MG63 (cell line): ENCODE measurements around the gene PARN. TPM values are rescaled to one million over a fixed set of nuclear protein-coding genes. Genes with fewer than 3 reads are reported as not detected.
A peak's percentile ranks its signal among the peaks of the same experiment; 100 is the strongest.

Experiments
- DNase-seq: peaks from one replicate; pipeline ENCODE4 v3.0.0-alpha.2; 2020
- H3K27me3 ChIP-seq: fragments of 250-450 bp; sonication (Bioruptor Pico); 2 replicates; pipeline ENCODE4 v1.5.1; 2020; ENCODE audit warnings: mild to moderate bottlenecking, moderate library complexity
- H3K36me3 ChIP-seq: fragments of 250-450 bp; sonication (Bioruptor Pico); 2 replicates; pipeline ENCODE4 v1.5.1; 2020; ENCODE audit warnings: mild to moderate bottlenecking, moderate library complexity
- H3K4me3 ChIP-seq: fragments of 250-450 bp; sonication (Bioruptor Pico); 2 replicates; pipeline ENCODE4 v1.5.1; 2020; ENCODE audit warnings: mild to moderate bottlenecking, moderate library complexity
- H3K9me3 ChIP-seq: fragments of 250-450 bp; sonication (Bioruptor Pico); 2 replicates; pipeline ENCODE4 v1.5.1; 2020; ENCODE audit warnings: mild to moderate bottlenecking, moderate library complexity
- total RNA-seq: library from RNA; depleted of rRNA; stranded (reverse); fragments of >200 nt; shearing (Covaris generic); gene quantifications from 2 replicates; pipeline ENCODE4 v1.2.3, GENCODE V29; 2014; ENCODE audit warnings: low replicate concordance

Gene PARN
- total RNA-seq, 1 experiment from 2014 or later = 44.3 TPM

DNA sequence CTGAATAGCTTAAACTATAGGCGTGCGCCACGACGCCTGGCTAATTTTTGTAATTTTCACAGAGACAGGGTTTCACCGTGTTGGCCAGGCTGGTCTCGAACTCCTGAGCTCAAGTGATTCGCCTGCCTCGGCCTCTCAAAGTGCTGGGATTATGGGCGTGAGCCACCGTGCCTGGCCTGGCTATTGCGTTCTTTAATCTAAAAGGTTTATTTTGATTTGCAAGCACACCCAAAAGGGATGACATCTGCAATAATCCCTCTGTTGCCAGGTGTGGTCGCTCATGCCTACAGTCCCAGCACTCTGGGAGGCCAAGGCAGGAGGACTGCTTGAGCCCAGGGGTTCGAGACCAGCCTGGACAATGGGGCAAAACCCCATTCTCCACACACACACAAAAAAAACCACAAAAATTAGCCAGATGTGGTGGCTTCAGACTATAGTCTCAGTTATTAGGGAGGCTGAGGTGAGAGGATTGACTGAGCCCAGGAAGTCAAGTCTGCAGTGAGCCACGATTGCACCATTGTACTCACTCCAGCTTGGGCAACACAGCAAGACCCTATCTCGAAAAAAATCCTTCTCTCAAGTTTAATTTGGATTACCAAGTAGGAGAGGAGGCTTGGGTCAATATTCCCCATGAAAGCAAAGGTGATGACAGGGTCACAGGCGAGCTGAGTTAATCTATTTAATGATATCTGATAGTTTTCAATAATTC is 144.1 kb downstream of the PARN start:
- no peak for DNase-seq
- Histone ChIP-seq H3K9me3 (peaks cover 3% of the 10 kb centered on the region; the same call in 1 of the 2 replicates), H3K36me3 (peaks cover 11% of the 10 kb centered on the region), H3K4me3 (no peak overlapping the region), H3K27me3 (no peaks in the 10 kb centered on the region)

DNA sequence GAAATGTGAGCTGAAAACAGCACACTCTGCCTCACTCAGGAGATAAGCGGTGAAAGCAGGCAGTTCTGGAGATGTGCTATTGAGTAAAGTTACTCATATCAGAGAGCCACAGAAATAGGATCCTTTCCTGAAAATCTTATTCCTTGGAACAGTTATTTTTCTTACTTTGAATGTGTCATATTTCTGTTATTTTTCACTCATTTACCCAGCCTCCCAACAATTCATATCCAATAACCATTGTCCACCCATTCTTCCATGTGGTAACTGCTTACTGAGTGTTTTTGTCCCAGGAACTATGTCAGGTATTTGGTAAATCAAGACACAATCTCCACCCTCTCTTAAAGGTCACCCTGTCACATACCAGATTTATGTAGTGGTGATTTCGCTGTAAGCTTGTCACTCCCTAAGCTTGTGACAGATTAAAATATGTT is 144.9 kb downstream of the PARN start:
- no peak for DNase-seq
- H3K27me3 ChIP-seq = no peaks in the 10 kb centered on the region

DNA sequence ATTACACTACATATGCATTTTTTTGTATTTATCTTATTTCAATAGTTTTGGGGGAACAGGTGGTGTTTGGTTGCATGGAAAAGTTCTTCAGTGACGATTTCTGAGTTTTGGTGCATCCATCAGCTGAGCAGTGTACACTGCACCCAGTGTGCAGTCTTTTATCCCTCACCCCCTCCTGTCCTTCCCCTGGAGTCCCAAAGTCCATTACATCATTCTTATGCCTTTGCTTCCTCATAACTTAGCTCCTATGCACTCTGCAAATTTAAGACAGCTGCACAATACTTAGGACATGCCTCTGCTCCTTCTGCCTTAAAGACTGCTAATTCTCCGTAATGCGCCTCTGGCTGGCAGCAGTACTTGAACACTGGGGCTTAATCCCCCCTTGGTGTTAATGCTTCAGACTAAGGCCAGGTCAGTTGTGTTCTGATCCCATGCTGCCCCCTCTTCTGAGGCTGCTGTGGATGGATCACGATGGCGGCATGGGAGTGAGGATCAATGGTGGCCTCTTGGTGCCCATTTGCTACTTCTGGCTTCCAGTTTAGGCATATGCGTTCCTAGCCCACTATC is 146.2 kb downstream of the PARN start:
- H3K27me3 ChIP-seq = no peaks in the 10 kb centered on the region
- peaks cover 29% of the 10 kb centered on the region for H3K36me3 ChIP-seq
- DNase-seq = no peak
- H3K4me3 ChIP-seq = no peak overlapping the region
- H3K9me3 ChIP-seq = peaks cover 7% of the 10 kb centered on the region; the same call in 1 of the 2 replicates

More for the DNA sequence above, 144.9 kb downstream of the PARN start:
- H3K36me3 ChIP-seq = peaks cover 17% of the 10 kb centered on the region
- no peak overlapping the region for H3K4me3 ChIP-seq
- peaks cover 4% of the 10 kb centered on the region; the same call in 1 of the 2 replicates for H3K9me3 ChIP-seq

DNA sequence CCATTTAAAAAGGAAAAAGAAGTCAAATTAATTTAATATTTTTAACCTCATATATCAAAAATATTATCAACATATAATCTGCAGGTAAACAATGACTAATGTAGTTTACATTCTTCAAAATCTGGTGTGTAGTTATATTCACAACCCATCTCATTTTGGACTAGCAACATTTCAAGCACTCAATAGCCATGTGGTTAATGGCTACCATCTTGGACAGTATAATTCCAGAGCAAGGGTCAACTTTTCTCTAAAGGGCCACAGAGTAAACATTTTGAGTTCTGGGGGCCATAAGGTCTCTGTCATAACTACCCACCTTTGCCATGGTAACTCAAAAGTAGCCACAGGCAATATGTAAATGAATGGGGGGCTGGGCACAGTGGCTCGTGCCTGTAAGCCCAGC is 153.9 kb downstream of the PARN start:
- Histone ChIP-seq H3K27me3 (no peaks in the 10 kb centered on the region), H3K9me3 (peaks cover 13% of the 10 kb centered on the region), H3K36me3 (peaks cover 27% of the 10 kb centered on the region), H3K4me3 (no peak overlapping the region)
- DNase-seq = no peak

DNA sequence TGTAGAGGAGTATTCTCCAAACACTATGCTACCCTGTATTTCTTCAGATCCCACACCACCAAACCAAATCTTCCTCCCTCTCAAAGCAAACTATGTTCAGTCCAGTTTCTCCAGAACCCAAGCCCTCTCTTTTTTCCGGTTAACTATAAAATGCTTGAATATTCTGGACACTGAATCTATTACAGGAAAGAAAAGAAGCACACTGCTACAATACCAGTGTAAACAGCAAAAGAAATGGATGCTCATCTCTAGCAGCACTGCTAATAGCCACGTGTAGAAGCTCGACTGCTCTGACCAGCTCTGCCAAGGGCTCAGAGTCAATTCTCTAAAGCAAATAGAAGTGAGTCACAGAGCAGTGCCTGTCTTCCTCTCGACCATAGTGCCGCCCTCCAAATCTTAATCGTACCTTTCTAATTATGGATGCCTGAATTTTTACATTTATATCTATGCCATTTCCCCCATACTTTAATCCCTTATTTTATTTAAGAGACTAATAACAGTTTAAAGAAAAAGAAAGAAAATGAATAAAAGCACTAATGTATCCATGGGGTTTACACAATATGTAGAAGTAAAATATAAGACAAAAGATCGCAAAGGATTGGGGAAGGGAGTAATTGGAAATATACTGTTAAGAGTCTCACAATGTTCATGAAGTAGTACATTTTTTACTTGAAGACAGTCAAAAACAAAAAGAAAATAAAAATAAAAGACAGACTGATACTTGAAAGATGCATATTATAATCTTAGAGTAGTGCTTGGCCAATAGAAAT is 154.5 kb downstream of the PARN start:
- H3K4me3 ChIP-seq = no peak overlapping the region
- H3K36me3 ChIP-seq = peaks cover 22% of the 10 kb centered on the region
- DNase-seq = peak; percentile 62
- H3K27me3 ChIP-seq = no peaks in the 10 kb centered on the region
- H3K9me3 ChIP-seq = peaks cover 10% of the 10 kb centered on the region

DNA sequence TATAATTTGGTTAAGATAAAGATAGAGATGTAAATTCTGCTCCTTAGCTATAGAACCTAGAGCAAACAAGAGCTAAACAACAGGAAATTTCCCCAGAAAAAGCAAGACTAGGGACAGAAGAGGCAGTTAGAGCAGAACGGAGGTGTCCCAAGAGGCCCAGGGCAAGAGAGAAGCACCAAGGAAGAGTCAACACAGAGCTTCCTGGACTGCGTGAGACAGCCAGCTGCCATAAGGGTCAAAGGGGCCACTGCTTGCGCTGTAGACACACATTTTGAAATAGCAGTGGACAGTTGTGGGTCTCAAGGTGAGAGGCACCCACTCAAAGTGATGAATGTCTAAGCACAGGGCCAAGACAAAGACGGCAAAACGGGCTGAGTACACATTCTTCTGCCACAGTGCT is 156.6 kb downstream of the PARN start:
- Histone ChIP-seq H3K9me3 (peaks cover 2% of the 10 kb centered on the region; the same call in 1 of the 2 replicates), H3K36me3 (peaks cover 3% of the 10 kb centered on the region; the same call in 1 of the 2 replicates), H3K4me3 (no peak overlapping the region), H3K27me3 (no peaks in the 10 kb centered on the region)
- no peak for DNase-seq

DNA sequence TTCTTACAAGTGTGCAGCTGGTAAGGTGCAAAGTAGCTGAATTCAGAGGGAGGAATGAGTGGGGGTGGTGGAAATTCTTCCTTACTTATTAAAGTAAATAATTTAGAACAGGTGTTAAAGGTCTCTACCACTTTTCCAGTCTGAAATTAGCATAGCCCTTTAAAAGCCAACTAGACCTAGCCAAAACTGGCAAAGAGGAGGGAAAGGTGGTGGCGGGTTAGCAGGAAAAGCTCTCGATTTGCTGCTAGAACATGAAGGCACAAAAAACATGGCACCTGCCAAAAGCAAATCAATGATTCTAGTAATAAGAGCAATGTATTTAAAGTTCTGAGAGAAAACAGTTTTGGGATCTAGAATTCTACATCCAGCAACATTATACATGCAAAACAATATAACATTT is 157.7 kb downstream of the PARN start:
- no peaks in the 10 kb centered on the region for H3K27me3 ChIP-seq
- no peak overlapping the region for H3K4me3 ChIP-seq

DNA sequence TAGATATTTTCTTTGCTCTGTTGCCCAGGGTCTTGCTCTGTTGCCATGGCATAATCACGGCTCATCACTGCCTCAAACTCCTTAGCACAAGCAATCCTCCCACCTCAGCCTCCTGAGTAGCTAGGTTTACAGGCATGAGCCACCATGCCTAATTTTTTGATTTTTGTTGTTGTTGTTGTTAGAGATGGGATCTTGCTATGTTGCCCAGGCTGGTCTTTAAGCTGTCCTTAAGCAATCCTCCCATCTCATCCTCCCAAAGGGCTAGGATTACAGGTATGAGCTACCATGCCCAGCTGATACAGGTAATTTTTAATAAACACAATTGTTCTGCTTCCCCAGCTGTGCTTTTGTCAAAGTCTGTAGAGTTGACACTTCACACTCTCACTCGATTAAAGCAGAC is 159.3 kb downstream of the PARN start:
- no peak overlapping the region for H3K4me3 ChIP-seq
- peaks cover under 1% of the 10 kb centered on the region; the same call in 1 of the 2 replicates for H3K36me3 ChIP-seq
- H3K27me3 ChIP-seq = no peaks in the 10 kb centered on the region
- H3K9me3 ChIP-seq = no peaks in the 10 kb centered on the region; the same call in 1 of the 2 replicates
- DNase-seq = no peak

More for the DNA sequence above, 157.7 kb downstream of the PARN start:
- no peak for DNase-seq
- Histone ChIP-seq H3K36me3 (no peaks in the 10 kb centered on the region; the same call in 1 of the 2 replicates), H3K9me3 (no peaks in the 10 kb centered on the region; the same call in 1 of the 2 replicates)

DNA sequence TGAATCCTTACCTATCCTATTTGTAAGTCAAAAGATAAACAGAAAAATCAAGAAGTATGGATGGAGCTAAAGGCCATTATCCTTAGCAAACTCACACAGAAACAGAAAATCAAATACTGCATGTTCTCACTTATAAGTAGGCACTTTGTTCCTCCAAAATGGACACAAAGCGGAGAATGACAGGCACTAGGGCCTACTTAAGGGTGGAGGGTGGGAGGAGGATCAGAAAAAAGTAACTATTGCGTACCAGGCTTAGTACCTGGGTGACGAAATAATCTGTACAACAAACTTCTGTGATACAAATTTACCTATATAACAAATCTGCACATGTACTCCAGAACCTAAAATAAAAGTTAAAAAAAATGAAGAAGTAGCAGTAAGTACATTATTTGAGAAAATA is 164.3 kb downstream of the PARN start:
- no peak for DNase-seq
- Histone ChIP-seq H3K9me3 (peaks cover 26% of the 10 kb centered on the region), H3K4me3 (no peak overlapping the region), H3K36me3 (peaks cover 23% of the 10 kb centered on the region), H3K27me3 (no peaks in the 10 kb centered on the region)

DNA sequence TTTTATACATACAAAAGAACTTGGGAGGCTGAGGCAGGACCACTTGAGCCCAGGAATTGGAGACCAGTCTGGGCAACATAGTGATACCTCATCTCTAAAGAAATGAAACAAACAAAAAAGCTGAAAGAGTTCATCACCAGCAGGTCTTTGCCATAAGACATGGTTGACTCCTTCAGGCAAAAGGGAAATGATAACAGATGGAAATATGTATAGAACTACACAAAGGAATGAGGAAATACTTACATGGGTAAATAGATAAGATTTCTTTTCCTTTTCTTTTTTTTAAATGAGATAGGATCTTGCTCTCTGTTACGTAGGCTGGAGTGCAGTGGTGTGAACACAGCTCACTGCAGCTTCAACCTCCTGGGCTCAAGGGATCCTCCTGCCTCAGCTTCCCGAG is 165.3 kb downstream of the PARN start:
- no peaks in the 10 kb centered on the region for H3K27me3 ChIP-seq
- peaks cover 26% of the 10 kb centered on the region for H3K9me3 ChIP-seq
- peaks cover 26% of the 10 kb centered on the region for H3K36me3 ChIP-seq
- H3K4me3 ChIP-seq = no peak overlapping the region
- no peak for DNase-seq

DNA sequence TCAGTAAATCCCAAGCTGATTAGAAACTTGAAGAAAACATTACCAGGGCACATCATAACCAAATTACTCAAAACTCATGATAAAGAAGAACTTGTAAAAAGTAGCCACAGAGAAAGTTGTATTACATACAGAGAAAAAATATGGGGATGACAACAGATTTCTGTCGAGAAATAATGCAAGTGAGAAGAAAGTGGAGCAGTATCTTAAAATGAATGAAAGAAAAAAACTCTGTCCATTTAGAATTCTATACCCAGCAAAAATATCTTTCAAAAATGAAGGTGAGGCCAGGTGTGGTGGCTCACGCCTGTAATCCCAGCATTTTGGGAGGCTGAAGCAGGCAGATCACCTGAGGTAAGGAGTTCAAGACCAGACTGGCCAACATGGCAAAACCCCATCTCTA is 165.9 kb downstream of the PARN start:
- no peak overlapping the region for H3K4me3 ChIP-seq
- H3K36me3 ChIP-seq = peaks cover 26% of the 10 kb centered on the region
- peaks cover 26% of the 10 kb centered on the region for H3K9me3 ChIP-seq
- no peak for DNase-seq
- no peaks in the 10 kb centered on the region for H3K27me3 ChIP-seq

DNA sequence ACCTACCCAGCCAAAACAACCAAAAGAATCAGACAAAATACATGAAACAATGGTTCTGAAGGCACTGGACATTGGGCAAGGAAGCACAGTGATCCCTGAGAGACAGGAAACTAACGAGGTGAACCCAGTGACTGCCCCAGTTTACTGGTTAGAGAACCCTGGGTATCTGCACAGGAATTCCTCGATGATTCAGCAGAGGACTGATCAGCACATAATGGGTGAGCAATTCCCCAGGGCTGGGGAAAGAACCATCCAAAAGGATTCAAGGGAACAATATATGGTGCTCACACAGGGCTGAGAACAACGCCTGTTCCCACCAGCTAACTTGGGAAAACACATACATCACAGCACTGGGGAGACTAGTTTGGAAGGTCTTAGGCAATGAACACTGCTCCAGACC is 167.2 kb downstream of the PARN start:
- no peaks in the 10 kb centered on the region for H3K27me3 ChIP-seq
- DNase-seq = no peak
- peaks cover 26% of the 10 kb centered on the region for H3K36me3 ChIP-seq
- peaks cover 26% of the 10 kb centered on the region for H3K9me3 ChIP-seq
- H3K4me3 ChIP-seq = no peak overlapping the region

DNA sequence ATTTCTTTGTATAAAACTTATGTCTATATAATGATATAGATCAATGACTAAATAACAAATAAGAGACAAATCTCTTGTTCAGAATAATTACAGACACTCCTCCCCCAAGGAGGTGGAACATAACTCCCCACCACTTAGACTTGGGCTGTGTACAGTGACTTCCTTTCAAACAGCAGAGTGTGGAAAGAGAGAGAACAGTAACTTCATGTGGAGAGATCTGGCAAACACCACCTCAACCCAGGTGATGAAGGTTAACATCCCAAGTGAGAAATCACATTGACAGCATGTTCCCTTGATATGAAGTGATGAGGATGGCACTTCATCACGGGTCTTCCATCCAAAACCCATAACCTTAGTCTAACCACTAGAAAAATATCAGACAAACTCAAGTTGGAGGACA is 169.3 kb downstream of the PARN start:
- H3K9me3 ChIP-seq = peaks cover 26% of the 10 kb centered on the region
- DNase-seq = no peak

DNA sequence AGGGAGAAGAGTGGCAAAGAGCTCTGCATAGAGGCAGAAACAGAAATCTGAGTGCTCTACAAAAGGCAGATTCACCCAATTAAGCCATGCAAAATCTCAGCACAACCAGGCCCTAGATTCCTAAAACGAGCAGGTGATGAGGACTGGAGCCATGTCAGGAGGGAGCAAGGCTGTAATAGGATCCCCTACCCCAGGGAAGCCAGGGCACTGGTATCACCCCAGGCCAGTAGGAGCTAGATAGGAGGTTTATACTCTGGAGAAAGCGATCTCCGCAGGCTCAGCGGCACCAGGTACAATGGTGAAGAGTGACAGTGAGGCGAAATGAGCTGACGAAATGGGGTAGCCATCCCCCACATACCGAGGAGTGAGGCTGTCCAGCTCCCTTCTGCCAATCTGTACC is 171.5 kb downstream of the PARN start:
- DNase-seq = no peak
- peaks cover 11% of the 10 kb centered on the region for H3K36me3 ChIP-seq

More for the DNA sequence above, 169.3 kb downstream of the PARN start:
- Histone ChIP-seq H3K36me3 (peaks cover 25% of the 10 kb centered on the region), H3K4me3 (no peak overlapping the region), H3K27me3 (no peaks in the 10 kb centered on the region)

DNA sequence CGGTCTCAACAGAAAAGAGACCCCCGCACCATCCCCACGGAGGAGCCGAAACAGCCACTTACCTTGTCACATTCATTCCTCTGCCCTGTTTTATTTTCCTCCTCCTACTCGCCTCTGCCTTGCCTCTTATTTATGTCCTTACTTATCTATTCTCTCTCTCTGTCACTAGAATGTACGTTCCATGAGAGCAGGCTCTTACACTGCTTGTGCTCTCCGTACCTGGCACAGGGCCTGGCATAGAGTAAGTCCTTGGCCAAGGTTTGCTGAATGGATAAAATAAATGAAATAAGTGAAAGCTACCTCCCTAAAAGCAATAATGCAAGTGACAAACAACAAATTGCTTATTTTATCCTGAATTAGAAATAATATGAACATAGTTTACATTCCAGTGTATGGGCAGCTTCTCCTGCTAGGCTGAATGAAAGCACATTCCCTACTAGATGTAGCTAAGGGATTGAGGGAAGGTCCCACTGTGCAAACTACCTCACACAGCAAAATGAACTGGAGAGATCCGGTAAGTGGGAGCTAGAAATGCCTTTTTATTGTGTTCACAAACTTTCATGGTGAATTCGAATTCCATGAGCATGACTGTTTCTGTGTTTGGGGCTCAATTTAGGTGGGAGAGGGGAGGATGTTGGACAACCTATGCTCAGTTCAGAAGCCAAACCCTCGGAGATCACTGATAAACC is 173.1 kb downstream of the PARN start:
- no peak for DNase-seq
- Histone ChIP-seq H3K36me3 (peaks cover 11% of the 10 kb centered on the region), H3K4me3 (no peak overlapping the region), H3K9me3 (no peaks in the 10 kb centered on the region), H3K27me3 (no peaks in the 10 kb centered on the region)

More for the DNA sequence above, 171.5 kb downstream of the PARN start:
- H3K4me3 ChIP-seq = no peak overlapping the region
- H3K27me3 ChIP-seq = no peaks in the 10 kb centered on the region
- peaks cover 10% of the 10 kb centered on the region for H3K9me3 ChIP-seq

DNA sequence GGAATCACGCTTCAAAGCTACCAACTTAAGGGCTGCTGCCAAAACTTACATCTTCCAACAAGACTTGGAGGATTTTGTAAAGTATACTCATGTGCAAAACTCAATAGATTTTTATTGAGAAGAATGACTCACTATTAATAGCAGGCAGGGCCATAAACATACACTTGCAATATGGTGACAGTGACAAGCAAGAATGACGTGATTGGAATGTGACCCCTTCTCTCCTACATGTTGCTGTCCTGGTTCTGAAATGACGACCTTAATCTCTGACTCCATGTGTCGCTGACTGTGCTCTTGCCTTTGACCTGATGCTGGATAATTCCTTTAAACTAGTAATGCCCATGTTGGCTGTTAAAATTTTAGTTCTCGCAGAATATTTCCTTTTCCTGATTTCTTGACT is 174.5 kb downstream of the PARN start:
- H3K4me3 ChIP-seq = no peak overlapping the region
- no peaks in the 10 kb centered on the region for H3K9me3 ChIP-seq
- H3K27me3 ChIP-seq = no peaks in the 10 kb centered on the region
- peaks cover 2% of the 10 kb centered on the region for H3K36me3 ChIP-seq
- DNase-seq = peak; percentile 52

DNA sequence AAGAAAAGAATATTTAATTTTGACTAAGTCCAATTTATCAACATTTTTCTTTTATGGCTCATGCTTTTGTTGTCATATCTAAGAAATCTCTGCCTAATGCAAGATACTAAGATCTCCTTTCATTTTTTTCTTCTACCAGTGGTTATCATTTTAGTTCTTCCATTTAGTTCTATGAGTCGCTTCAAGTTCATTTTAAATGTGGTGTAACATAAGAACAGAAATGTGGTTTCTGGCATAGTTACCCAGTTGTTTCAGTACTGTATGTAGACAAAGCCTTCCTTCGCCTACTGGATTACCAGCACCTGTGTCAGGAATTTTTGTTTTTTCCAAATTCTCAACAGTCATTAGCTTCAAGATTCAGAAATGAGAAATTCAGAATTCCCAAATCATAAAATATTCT is 175.7 kb downstream of the PARN start:
- H3K4me3 ChIP-seq = no peak overlapping the region
- H3K36me3 ChIP-seq = no peaks in the 10 kb centered on the region
- H3K9me3 ChIP-seq = no peaks in the 10 kb centered on the region
- H3K27me3 ChIP-seq = no peaks in the 10 kb centered on the region
- no peak for DNase-seq
